HG03575 (cell line): ENCODE data around the gene SLC16A13.

Experiments
- ATAC-seq: cut with Tn5 transposase; IDR thresholded peaks from one replicate; pipeline ENCODE4 v1.9.1; 2021; ENCODE audit not compliant: unreplicated experiment, insufficient number of reproducible peaks, low FRiP score; ENCODE audit errors: extremely low read depth

The SLC16A13 gene

GRCh38 chr17:7010523-7010922, 25.3 kb upstream of the SLC16A13 start:
- no peak for ATAC-seq

- ATAC-seq, result no peak
These were observed 24.4 kb upstream of the SLC16A13 start for GRCh38 chr17:7011415-7011814.

- no peak for ATAC-seq
These were observed 23.9 kb upstream of the SLC16A13 start for GRCh38 chr17:7011942-7012254.

- peak; percentile 30 for ATAC-seq
These were observed 21.4 kb upstream of the SLC16A13 start for GRCh38 chr17:7014261-7014994.

- ATAC-seq, result peak; percentile 9
These were observed 20.5 kb upstream of the SLC16A13 start for GRCh38 chr17:7014995-7015958.

- no peak for ATAC-seq
These were observed 19.4 kb upstream of the SLC16A13 start for GRCh38 chr17:7016418-7016817.

- no peak for ATAC-seq
These were observed 18.7 kb upstream of the SLC16A13 start for GRCh38 chr17:7016886-7017826.

GRCh38 chr17:7017827-7018200, 18.0 kb upstream of the SLC16A13 start:
- ATAC-seq, result no peak

- ATAC-seq, result no peak
These were observed 17.4 kb upstream of the SLC16A13 start for GRCh38 chr17:7018331-7018964.

GRCh38 chr17:7019367-7019766, 16.4 kb upstream of the SLC16A13 start:
- no peak for ATAC-seq

- ATAC-seq, result no peak
These were observed 15.8 kb upstream of the SLC16A13 start for GRCh38 chr17:7019839-7020519.

GRCh38 chr17:7020894-7021664, 14.7 kb upstream of the SLC16A13 start:
- ATAC-seq, result no peak

- no peak for ATAC-seq
These were observed 13.6 kb upstream of the SLC16A13 start for GRCh38 chr17:7021993-7022778.

- ATAC-seq, result no peak
These were observed 12.8 kb upstream of the SLC16A13 start, which contains the start of gene BCL6B for GRCh38 chr17:7022781-7023571. TSS of gene BCL6B (plus strand) at chr17:7023050. CDS start at chr17:7023672, 622 bp downstream.

GRCh38 chr17:7023576-7024401, 12.0 kb upstream of the SLC16A13 start:
- ATAC-seq, result no peak
